ENCODE measurements around the gene TGM1.

TGM1 gene

GRCh38 chr14:24258119-24258518, 4.9 kb downstream of the TGM1 start:
- TF ChIP-seq CTCF (IDR thresholded peaks at IDR 0.05; ENCODE audit: low read depth, low read length): no peak
- H3K4me3 ChIP-seq (ENCODE audit: low read depth, low read length): no peak overlapping the region

GRCh38 chr14:24256960-24257359, 6.0 kb downstream of the TGM1 start:
- TF ChIP-seq CTCF (IDR thresholded peaks at IDR 0.05; ENCODE audit: low read depth, low read length): no peak
- H3K4me3 ChIP-seq (ENCODE audit: low read depth, low read length): no peak overlapping the region

- no peak overlapping the region for H3K4me3 ChIP-seq (ENCODE audit: low read depth, low read length)
- TF ChIP-seq CTCF (IDR thresholded peaks at IDR 0.05; ENCODE audit: low read depth, low read length): no peak
These were observed 6.9 kb downstream of the TGM1 start for GRCh38 chr14:24255931-24256711.

- TF ChIP-seq CTCF (IDR thresholded peaks at IDR 0.05; ENCODE audit: low read depth, low read length): no peak
- no peak overlapping the region for H3K4me3 ChIP-seq (ENCODE audit: low read depth, low read length)
These were observed 7.5 kb downstream of the TGM1 start for GRCh38 chr14:24255438-24255837.

- no peak for TF ChIP-seq CTCF (IDR thresholded peaks at IDR 0.05; ENCODE audit: low read depth, low read length)
These were observed 8.2 kb downstream of the TGM1 start for GRCh38 chr14:24254630-24255392.

DNA sequence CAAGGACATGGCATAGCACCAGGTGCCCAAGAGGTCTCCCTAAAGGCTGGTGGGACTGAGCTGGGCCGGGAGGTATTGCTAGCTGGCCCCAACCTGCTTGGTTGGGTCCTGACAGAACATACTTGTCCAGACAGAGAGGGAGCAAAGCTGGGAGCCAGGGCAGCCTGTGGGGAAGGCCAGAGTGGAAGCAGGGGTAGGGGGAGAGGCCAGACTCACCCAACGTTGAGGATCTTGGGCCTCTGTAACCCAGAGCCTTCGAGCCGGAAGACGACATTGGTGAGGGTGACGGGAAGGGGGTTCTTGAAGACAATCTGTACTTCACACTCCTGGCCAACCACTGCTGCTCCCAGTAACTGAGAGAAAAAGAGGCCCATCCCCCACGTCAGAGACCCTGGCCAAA, 9.0 kb downstream of the TGM1 start:
- H3K4me3 ChIP-seq (ENCODE audit: low read depth, low read length): no peak overlapping the region
- no peak for TF ChIP-seq CTCF (IDR thresholded peaks at IDR 0.05; ENCODE audit: low read depth, low read length)

More at GRCh38 chr14:24254630-24255392, 8.2 kb downstream of the TGM1 start:
- no peak overlapping the region for H3K4me3 ChIP-seq (ENCODE audit: low read depth, low read length)

Measured in WI38 (cell line).